GM12874 (cell line): ENCODE measurements around the gene ATF7IP2.

Source experiments
- TF ChIP-seq, protein P1 (sequence below): IDR thresholded peaks from 2 replicates; pipeline ENCODE4 v1.5.1; 2011; ENCODE audit warnings: low read depth, mild to moderate bottlenecking, control low read depth, low read length, moderate library complexity; ENCODE audit not compliant: insufficient read depth

The ATF7IP2 gene

DNA sequence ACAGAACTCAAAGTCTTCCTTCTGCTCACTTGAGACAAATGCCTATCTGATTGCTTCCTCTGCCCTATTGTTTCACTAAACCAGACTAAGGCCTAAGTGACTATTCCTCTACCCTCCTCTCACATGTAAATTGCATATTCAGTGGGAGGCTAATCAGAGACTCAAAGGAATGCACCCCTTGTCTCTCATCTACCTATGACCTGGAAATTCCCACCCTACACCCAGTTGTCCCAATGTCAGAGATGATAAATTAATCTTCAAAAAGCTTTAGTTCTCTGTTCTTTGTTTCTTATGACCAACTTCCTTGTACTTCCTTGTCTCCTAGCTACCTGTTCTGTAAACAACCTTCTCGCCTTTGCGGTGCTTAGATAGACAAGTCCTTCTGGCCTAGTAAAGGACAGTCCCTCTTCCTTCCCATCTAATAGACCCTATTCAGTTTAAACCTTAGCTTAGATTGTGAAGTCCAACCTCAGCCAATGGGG is 118.6 kb downstream of the ATF7IP2 start:
- TF ChIP-seq, protein P1, sequence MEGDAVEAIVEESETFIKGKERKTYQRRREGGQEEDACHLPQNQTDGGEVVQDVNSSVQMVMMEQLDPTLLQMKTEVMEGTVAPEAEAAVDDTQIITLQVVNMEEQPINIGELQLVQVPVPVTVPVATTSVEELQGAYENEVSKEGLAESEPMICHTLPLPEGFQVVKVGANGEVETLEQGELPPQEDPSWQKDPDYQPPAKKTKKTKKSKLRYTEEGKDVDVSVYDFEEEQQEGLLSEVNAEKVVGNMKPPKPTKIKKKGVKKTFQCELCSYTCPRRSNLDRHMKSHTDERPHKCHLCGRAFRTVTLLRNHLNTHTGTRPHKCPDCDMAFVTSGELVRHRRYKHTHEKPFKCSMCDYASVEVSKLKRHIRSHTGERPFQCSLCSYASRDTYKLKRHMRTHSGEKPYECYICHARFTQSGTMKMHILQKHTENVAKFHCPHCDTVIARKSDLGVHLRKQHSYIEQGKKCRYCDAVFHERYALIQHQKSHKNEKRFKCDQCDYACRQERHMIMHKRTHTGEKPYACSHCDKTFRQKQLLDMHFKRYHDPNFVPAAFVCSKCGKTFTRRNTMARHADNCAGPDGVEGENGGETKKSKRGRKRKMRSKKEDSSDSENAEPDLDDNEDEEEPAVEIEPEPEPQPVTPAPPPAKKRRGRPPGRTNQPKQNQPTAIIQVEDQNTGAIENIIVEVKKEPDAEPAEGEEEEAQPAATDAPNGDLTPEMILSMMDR, result no peak

DNA sequence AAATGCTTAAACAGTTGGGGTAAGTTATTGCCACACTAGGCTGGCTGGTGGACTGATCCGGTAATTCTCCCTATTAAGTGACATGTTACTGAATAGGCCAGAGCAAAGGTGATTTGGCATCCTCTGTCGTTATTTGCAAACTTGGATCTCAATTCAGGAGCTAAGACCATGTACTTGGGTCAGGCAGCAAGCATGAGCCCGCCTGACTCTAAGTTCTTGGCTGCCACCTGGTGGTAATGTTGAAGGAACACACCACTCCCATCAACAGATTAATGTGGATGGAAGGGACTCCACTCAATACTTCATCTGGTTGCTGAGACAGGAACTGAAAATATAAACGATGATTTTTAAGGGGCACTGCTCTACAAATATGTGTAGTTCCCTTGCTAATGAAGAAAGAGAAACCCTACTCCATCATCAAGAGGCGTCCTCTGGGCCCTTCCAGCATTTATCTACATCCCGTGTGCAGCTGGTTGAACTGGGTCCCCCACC is 123.7 kb downstream of the ATF7IP2 start:
- TF ChIP-seq, protein P1, result peak; percentile 63

DNA sequence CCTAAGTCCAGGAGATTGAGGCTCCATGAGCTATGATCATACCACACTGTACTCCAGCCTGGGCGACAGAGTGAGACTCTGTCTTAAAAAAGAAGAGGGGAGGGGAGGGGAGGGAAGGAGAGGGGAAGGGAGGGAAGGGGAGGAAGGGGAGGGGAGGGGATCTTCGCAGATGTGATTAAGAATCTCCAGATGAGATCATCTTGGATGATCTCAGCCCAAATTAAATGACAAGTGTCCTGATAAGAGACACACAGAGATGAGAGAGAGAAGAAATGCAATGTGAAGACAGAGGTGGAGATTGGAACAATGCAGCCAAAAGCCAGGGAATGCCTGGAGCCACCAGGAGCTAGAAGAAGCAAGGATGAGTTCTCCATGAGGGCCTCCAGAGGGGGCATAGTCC is 124.4 kb downstream of the ATF7IP2 start:
- TF ChIP-seq, protein P1, result no peak

DNA sequence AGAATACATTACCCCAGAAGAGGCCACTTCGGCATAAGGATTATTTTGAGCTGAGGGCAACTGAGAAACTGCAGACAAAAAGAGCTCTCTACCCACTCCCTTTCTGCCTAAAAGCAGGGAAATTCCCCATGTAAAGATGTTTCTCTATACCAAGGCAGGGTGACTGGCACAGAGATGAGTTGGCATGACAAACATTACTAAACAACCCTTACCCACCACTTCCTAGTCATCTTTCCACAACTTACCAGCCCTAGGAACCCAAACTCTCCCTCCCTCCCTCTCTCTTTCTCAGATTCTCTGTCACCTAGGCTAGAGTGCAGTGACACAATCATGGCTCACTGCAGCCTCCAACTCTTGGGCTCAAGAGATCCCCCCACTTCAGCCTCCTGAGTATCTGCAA is 126.0 kb downstream of the ATF7IP2 start:
- TF ChIP-seq, protein P1, result no peak

DNA sequence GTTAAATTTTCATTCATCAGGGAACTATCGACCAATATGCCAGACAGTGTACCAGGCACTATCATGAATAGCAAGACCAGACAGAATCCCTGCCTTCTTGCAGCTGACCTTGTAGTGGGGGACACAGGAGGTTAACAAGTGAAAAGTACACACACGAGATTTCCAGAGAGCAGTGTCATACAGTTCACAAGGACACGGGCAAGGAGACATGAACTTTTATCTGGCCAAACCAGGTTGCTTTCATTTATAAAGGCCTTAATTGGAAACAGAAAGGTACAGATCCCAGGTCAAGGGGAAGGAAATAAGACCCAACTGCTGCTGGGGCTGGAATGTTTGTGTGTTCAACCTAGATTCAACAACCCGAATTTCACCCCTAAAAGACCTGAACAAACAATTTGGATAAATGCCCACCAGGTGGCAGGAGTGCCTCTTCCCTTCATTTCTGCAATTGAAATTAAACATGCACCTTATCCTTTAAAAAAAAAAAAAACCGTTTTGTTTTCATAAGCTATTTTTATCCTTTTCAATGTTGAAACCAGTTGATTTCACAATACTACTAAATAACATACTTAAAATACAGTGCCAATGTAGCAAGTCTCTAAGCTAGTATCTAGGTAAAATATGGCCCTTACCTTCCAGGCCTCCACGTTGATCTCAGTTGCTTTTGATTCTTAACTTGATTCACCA is 128.7 kb downstream of the ATF7IP2 start:
- TF ChIP-seq, protein P1, result peak; percentile 49

DNA sequence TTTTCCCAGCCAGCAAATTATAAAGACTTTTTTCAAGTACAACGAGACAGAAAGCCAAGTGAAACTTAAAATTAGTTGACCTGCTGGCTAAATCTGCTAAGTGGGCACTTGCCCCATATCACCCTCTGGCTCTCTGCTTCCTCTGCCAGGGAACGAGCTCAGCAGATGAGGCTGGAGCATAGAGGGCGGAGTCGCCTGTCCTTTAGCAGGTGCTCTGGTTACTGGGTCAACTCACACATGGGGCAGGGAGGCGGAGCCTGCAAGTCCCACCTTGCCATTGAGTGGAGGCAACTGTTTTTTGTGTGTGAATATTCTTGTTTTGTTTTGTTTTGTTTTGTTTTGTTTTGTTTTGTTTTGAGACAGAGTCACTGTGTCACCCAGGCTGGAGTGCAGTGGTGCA is 132.0 kb downstream of the ATF7IP2 start:
- TF ChIP-seq, protein P1, result no peak

DNA sequence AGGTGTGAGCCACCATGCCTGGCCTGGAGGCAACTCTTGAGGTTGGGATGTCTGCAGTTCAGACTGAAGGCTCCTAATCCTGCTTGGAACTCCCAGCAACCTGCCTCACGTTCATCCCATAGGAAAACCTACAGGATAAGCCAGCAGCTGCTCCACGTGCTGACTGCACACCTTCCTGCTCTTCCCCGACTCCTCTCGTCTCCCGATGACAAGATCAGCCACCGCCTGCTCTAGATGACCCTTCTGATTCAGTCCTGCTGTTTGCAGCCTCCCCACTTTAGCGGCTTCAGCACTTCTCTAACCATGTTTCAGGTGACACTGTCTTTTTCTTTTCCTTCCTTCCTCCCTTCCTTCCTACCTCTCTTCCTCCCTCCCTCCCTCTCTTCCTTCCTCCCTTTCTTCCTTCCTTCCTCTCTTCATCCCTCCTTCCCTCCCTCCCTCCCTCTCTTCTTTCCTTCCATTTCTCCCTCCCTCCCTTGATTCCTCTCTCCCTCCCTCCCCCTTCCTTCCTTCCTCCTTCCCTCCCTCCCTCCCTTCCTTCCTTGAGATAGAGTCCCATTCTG is 132.7 kb downstream of the ATF7IP2 start:
- TF ChIP-seq, protein P1, result no peak
